Keratinocyte (primary cell): ENCODE measurements around the gene SDK2. TPM values are rescaled to one million over a fixed set of nuclear protein-coding genes. Genes with fewer than 3 reads are reported as not detected.

Source experiments
- DNase-seq: peaks from one replicate; pipeline ENCODE4 v3.0.0-alpha.2; 2011; ENCODE audit warnings: low read depth, missing footprints, low spot score
- FAIRE-seq: peaks from 2 replicates; lab custom pipeline; 2011; peaks lifted over from hg19 to GRCh38; lab: Jason Lieb, UNC
- H2AFZ ChIP-seq: 2 replicates; pipeline ENCODE4 v1.6.0; 2012; ENCODE audit warnings: low read length, control low read depth, inconsistent platforms; ENCODE audit not compliant: control insufficient read depth
- H3K27ac ChIP-seq: 2 replicates; pipeline ENCODE4 v1.5.1; 2011; ENCODE audit warnings: low read length; ENCODE audit not compliant: control insufficient read depth, insufficient read depth
- H3K27me3 ChIP-seq: 3 replicates; pipeline ENCODE4 v1.6.0; 2011; ENCODE audit warnings: low read length; ENCODE audit not compliant: control insufficient read depth, insufficient read depth; ENCODE audit errors: extremely low read depth
- H3K36me3 ChIP-seq, 2 experiments: 2 replicates in 1 of 2; 3 replicates in 1 of 2; pipeline ENCODE4 v1.5.1; 2011; ENCODE audit warnings: low read length in 2 of 2, mild to moderate bottlenecking in 1 of 2; ENCODE audit not compliant: control insufficient read depth in 2 of 2, insufficient read depth in 2 of 2; ENCODE audit errors: extremely low read depth in 1 of 2
- H3K4me1 ChIP-seq: 3 replicates; pipeline ENCODE4 v1.5.1; 2011; ENCODE audit warnings: low read length; ENCODE audit not compliant: control insufficient read depth, insufficient read depth; ENCODE audit errors: extremely low read depth
- H3K4me2 ChIP-seq: 3 replicates; pipeline ENCODE4 v1.6.0; 2011; ENCODE audit warnings: low read depth, low read length; ENCODE audit not compliant: control insufficient read depth, insufficient read depth; ENCODE audit errors: extremely low read depth
- H3K4me3 ChIP-seq, 3 experiments: fragments of 200-600 bp in 1 of 3; sonication (generic) in 1 of 3; 2 replicates in 2 of 3; 3 replicates in 1 of 3; pipeline ENCODE4 v1.5.1; 2011 to 2016; ENCODE audit warnings: low read length in 3 of 3, mild to moderate bottlenecking in 3 of 3, control low read depth in 2 of 3, inconsistent platforms in 1 of 3, low read depth in 1 of 3, mixed read lengths in 1 of 3, mixed run types in 1 of 3, moderate library complexity in 1 of 3; ENCODE audit not compliant: control insufficient read depth in 2 of 3, insufficient read depth in 2 of 3; ENCODE audit errors: extremely low read depth in 1 of 3
- H3K79me2 ChIP-seq: 2 replicates; pipeline ENCODE4 v1.6.0; 2012; ENCODE audit warnings: low read length; ENCODE audit not compliant: control insufficient read depth, insufficient read depth
- H3K9ac ChIP-seq: 3 replicates; pipeline ENCODE4 v1.6.0; 2011; ENCODE audit warnings: low read length; ENCODE audit not compliant: control insufficient read depth, insufficient read depth; ENCODE audit errors: extremely low read depth
- H3K9me1 ChIP-seq: 3 replicates; pipeline ENCODE4 v1.6.0; 2011; ENCODE audit warnings: low read length; ENCODE audit not compliant: control insufficient read depth, insufficient read depth; ENCODE audit errors: extremely low read depth
- H3K9me3 ChIP-seq: 2 replicates; pipeline ENCODE4 v1.5.1; 2012; ENCODE audit warnings: low read depth, low read length; ENCODE audit not compliant: control insufficient read depth
- H4K20me1 ChIP-seq: 3 replicates; pipeline ENCODE4 v1.6.0; 2011; ENCODE audit warnings: low read length; ENCODE audit not compliant: control insufficient read depth, insufficient read depth; ENCODE audit errors: extremely low read depth
- CTCF ChIP-seq, 3 experiments: IDR thresholded peaks in 1 of 3; conservative IDR thresholded peaks in 1 of 3; optimal IDR thresholded peaks in 1 of 3; 2 replicates in 2 of 3; 3 replicates in 1 of 3; pipeline versions ENCODE3 to v1.5.1; 2011; ENCODE audit warnings: low read length in 3 of 3, mild to moderate bottlenecking in 3 of 3, moderate library complexity in 2 of 3, control low read depth in 1 of 3, inconsistent platforms in 1 of 3; ENCODE audit not compliant: insufficient read depth in 2 of 3; ENCODE audit errors: extremely low read depth in 1 of 3
- EZH2 ChIP-seq: IDR thresholded peaks from one replicate; pipeline ENCODE4 v1.6.1; 2012; ENCODE audit warnings: inconsistent platforms, mild to moderate bottlenecking, low read length, moderate library complexity
- dilution Hi-C: fragments of 300-500 bp; cut with MboI; formaldehyde crosslinking; loops from one replicate; pipeline ENCODE4 v1.7.0; 2020; ENCODE audit warnings: low sequenced_read_pairs; ENCODE audit not compliant: extremely low pct_ligation_motif_present
- polyA plus RNA-seq, 5 experiments: library from polyadenylated mRNA; depleted of rRNA in 3 of 5; stranded (reverse) in 3 of 5; stranded (forward) in 1 of 5; unstranded in 1 of 5; fragments of >200 nt; gene quantifications; 1 replicate in 1 of 5; 2 replicates in 3 of 5; 3 replicates in 1 of 5; pipeline versions ENCODE4 v1.2.1 to v1.2.3, GENCODE V29; 2011 to 2012; ENCODE audit warnings: missing spikeins in 2 of 5, low read depth in 1 of 5, low replicate concordance in 1 of 5

SDK2 gene
- polyA plus RNA-seq, 1 donor (not counting 4 experiments of a cell fraction or from before 2014, with no cell fraction given), result 1.8 TPM

- Histone ChIP-seq H3K27me3 (no peaks in the 10 kb centered on the region), H3K9me1 (no peaks in the 10 kb centered on the region), H3K4me2 (no peak overlapping the region), H2AFZ (no peak overlapping the region), H3K9ac (no peak overlapping the region), H3K9me3 (no peaks in the 10 kb centered on the region), H3K27ac (no peak overlapping the region), H3K79me2 (no peaks in the 10 kb centered on the region), H4K20me1 (peaks cover 3% of the 10 kb centered on the region), H3K4me1 (peaks cover 6% of the 10 kb centered on the region), H3K4me3 (no peak overlapping the region), H3K36me3 (no peaks in the 10 kb centered on the region)
- dilution Hi-C loops, result no loop called here
- TF ChIP-seq CTCF (optimal IDR thresholded peaks at IDR 0.05 in 1 of 3, IDR thresholded peaks at IDR 0.05 in 1 of 3, conservative IDR thresholded peaks at IDR 0.05 in 1 of 3; ENCODE audit: extremely low read depth in 1 of 3, insufficient read depth in 2 of 3, low read length in 3 of 3), result no peak
- no peak for TF ChIP-seq EZH2
- no peak for DNase-seq
- no peak for FAIRE-seq
Observed at GRCh38 chr17:73584049-73584448, 60.2 kb downstream of the SDK2 start.

DNA sequence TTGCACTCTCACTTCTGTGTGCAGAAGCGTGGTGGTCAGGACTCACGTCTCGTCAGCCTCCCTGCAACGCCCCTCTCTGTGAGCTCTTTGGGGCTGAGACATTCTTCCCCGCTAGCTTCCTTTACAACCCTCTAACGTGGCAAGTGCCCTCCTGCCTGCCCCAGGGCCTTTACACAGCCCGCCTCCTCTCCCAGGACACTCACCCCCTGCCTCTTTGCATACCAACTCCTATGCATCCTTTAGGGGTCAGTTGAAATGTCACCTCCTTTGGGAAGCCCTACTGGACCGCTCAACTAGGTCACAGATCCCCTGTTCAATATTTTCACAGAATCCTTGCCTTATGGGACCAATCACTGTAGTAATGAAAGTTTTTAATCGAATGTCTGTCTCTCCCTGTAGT lies 61.4 kb downstream of the SDK2 start:
- H3K9me3 ChIP-seq, result no peaks in the 10 kb centered on the region
- H3K9me1 ChIP-seq, result no peaks in the 10 kb centered on the region
- no peaks in the 10 kb centered on the region for H3K36me3 ChIP-seq
- no peak overlapping the region for H3K27ac ChIP-seq
- no peak overlapping the region for H3K4me2 ChIP-seq
- H3K27me3 ChIP-seq, result no peaks in the 10 kb centered on the region
- H3K9ac ChIP-seq, result no peak overlapping the region
- no peak for DNase-seq
- TF ChIP-seq EZH2 (no peak), CTCF (optimal IDR thresholded peaks at IDR 0.05 in 1 of 3, IDR thresholded peaks at IDR 0.05 in 1 of 3, conservative IDR thresholded peaks at IDR 0.05 in 1 of 3; ENCODE audit: extremely low read depth in 1 of 3, insufficient read depth in 2 of 3, low read length in 3 of 3) (no peak)
- H3K4me3 ChIP-seq, result no peak overlapping the region
- dilution Hi-C loops, result no loop called here
- FAIRE-seq, result no peak
- no peak overlapping the region for H2AFZ ChIP-seq
- peaks cover 3% of the 10 kb centered on the region for H4K20me1 ChIP-seq
- no peaks in the 10 kb centered on the region for H3K79me2 ChIP-seq
- H3K4me1 ChIP-seq, result peaks cover 6% of the 10 kb centered on the region
